Liver (tissue), 9 donors: ENCODE measurements around the gene RFTN2. TPM values are rescaled to one million over a fixed set of nuclear protein-coding genes. Genes with fewer than 3 reads are reported as not detected.

Experiments used
- DNase-seq: peaks from one replicate; pipeline ENCODE4 v3.0.0-alpha.2; 2017; ENCODE audit warnings: low spot score
- H3K27ac ChIP-seq, 2 donors: one replicate each; pipeline ENCODE4 v1.7.0; 2013; ENCODE audit warnings: inconsistent platforms in 2 of 2, low read length in 2 of 2, control low read depth in 1 of 2, low read depth in 1 of 2, mild to moderate bottlenecking in 1 of 2
- H3K27me3 ChIP-seq, 4 donors: one replicate each; pipeline versions ENCODE4 v1.6.1 to v1.7.0; 2013; ENCODE audit warnings: low read length in 3 of 4, inconsistent platforms in 1 of 4, mild to moderate bottlenecking in 1 of 4, moderate library complexity in 1 of 4; ENCODE audit not compliant: control insufficient read depth in 4 of 4, insufficient read depth in 4 of 4
- H3K36me3 ChIP-seq, 4 donors: one replicate each; pipeline versions ENCODE4 v1.6.1 to v1.7.0; 2013; ENCODE audit warnings: low read length in 3 of 4, mild to moderate bottlenecking in 3 of 4, low read depth in 1 of 4, moderate library complexity in 1 of 4; ENCODE audit not compliant: control insufficient read depth in 4 of 4, insufficient read depth in 3 of 4
- H3K4me1 ChIP-seq, 4 donors: one replicate each; pipeline versions ENCODE4 v1.6.1 to v1.7.0; 2013; ENCODE audit warnings: low read length in 3 of 4, mild to moderate bottlenecking in 3 of 4, moderate library complexity in 1 of 4; ENCODE audit not compliant: control insufficient read depth in 4 of 4, insufficient read depth in 4 of 4
- H3K4me3 ChIP-seq, 3 donors: one replicate each; pipeline versions ENCODE4 v1.6.1 to v1.7.0; 2013; ENCODE audit warnings: low read length in 3 of 3, control low read depth in 1 of 3, low read depth in 1 of 3, mild to moderate bottlenecking in 1 of 3
- H3K9ac ChIP-seq, 2 donors: one replicate each; pipeline ENCODE4 v1.7.0; 2013; ENCODE audit warnings: low read length in 2 of 2, mild to moderate bottlenecking in 2 of 2, moderate library complexity in 2 of 2, control low read depth in 1 of 2, low read depth in 1 of 2
- H3K9me3 ChIP-seq, 4 donors: one replicate each; pipeline versions ENCODE4 v1.6.1 to v1.7.0; 2013; ENCODE audit warnings: low read length in 3 of 4; ENCODE audit not compliant: control insufficient read depth in 4 of 4
- EGR1 ChIP-seq, 2 donors: IDR thresholded peaks; 2 replicates each; pipeline ENCODE4 v1.6.1; 2016 to 2018; ENCODE audit warnings: antibody characterized with exemption in 2 of 2, low read depth in 2 of 2
- FOXA2 ChIP-seq: IDR thresholded peaks from 2 replicates; pipeline ENCODE4 v1.6.1; 2016; ENCODE audit warnings: antibody characterized with exemption
- GABPA ChIP-seq, 2 donors: IDR thresholded peaks in 1 of 2; conservative IDR thresholded peaks in 1 of 2; 2 replicates each; pipeline ENCODE4 v1.6.1; 2016; ENCODE audit warnings: antibody characterized with exemption in 2 of 2, mild to moderate bottlenecking in 1 of 2, moderate library complexity in 1 of 2
- HNF4G ChIP-seq: IDR thresholded peaks from 2 replicates; pipeline ENCODE4 v1.6.1; 2016; ENCODE audit warnings: antibody characterized with exemption
- JUND ChIP-seq, 2 donors: IDR thresholded peaks; 2 replicates each; pipeline ENCODE4 v1.6.1; 2016; ENCODE audit warnings: antibody characterized with exemption in 2 of 2
- NR2F2 ChIP-seq: IDR thresholded peaks from 2 replicates; pipeline ENCODE4 v1.6.1; 2016; ENCODE audit warnings: antibody characterized with exemption
- RAD21 ChIP-seq, 2 donors: IDR thresholded peaks; 2 replicates each; pipeline ENCODE4 v1.6.1; 2016; ENCODE audit warnings: antibody characterized with exemption in 2 of 2, mild to moderate bottlenecking in 2 of 2
- RXRA ChIP-seq, 2 donors: IDR thresholded peaks; 2 replicates each; pipeline ENCODE4 v1.6.1; 2017 to 2018; ENCODE audit warnings: antibody characterized with exemption in 2 of 2, mild to moderate bottlenecking in 1 of 2
- SP1 ChIP-seq: IDR thresholded peaks from 2 replicates; pipeline ENCODE4 v1.6.1; 2018; ENCODE audit warnings: antibody characterized with exemption, mild to moderate bottlenecking
- YY1 ChIP-seq: IDR thresholded peaks from 2 replicates; pipeline ENCODE4 v1.6.1; 2016; ENCODE audit warnings: antibody characterized with exemption, mild to moderate bottlenecking
- WGBS: extraction: QIAGEN DNeasy Blood & Tissue Kit; methylation state at CpG from one replicate; pipeline ENCODE4 v1.1.7; 2013; 5-methylcytosine and 5-hydroxymethylcytosine counted together
- polyA plus RNA-seq, 2 donors: library from polyadenylated mRNA; stranded (reverse) in 1 of 2; unstranded in 1 of 2; fragments of 200-250 nt in 1 of 2; fragments of >200 nt in 1 of 2; fragmentation: Nextera tagmentation in 1 of 2; extraction: Ambion mirVana in 1 of 2; gene quantifications; one replicate each; pipeline versions ENCODE4 v1.2.1 to v1.2.3, GENCODE V29; 2013 to 2015
- total RNA-seq, 2 donors: library from RNA; depleted of rRNA; stranded (reverse); fragments of >200 nt; gene quantifications; one replicate each; pipeline ENCODE4 v1.2.3, GENCODE V29; 2014
- TF ChIP-seq, protein P1 (sequence below): IDR thresholded peaks from 2 replicates; pipeline ENCODE4 v1.6.1; 2016; ENCODE audit warnings: antibody characterized with exemption
- TF ChIP-seq, protein P2 (sequence below): IDR thresholded peaks from 2 replicates; pipeline ENCODE4 v1.6.1; 2016; ENCODE audit warnings: antibody characterized with exemption
- TF ChIP-seq, protein P3 (sequence below): IDR thresholded peaks from 2 replicates; pipeline ENCODE4 v1.6.1; 2016; ENCODE audit warnings: antibody characterized with exemption, mild to moderate bottlenecking
- TF ChIP-seq, protein P4 (sequence below): IDR thresholded peaks from 2 replicates; pipeline ENCODE4 v1.6.1; 2016; ENCODE audit warnings: antibody characterized with exemption
- TF ChIP-seq, protein P5 (sequence below): fragments of 150-350 bp; IDR thresholded peaks from 2 replicates; pipeline ENCODE4 v1.5.1; 2017; ENCODE audit warnings: improper control_type of control experiment, low read depth, low read length; ENCODE audit not compliant: missing input control
- donor health status: healthy.
- donor health status: healthy.
- donor health status: healthy.
- donor health status: healthy.
- donor health status: healthy.

The RFTN2 gene
- total and polyA plus RNA-seq, 4 donors: 0.40 to 4.2 (median 1.2) TPM

DNA sequence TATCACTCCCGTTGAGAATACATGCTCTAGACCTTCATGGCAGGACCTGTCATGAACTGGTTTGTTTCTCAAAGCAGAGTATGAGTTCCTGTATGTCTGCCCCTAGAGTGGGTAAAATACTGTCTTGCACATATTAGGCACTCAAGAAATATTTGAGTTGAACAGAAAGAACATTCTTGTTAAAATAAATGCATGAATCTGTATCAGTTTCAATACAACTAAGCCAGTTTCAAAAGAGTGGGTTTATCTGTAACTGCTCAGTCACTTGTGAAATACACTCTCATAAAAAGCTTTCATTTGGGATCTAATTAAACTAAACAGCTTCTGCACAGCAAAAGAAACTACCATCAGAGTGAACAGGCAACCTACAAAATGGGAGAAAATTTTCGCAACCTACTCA lies 69.2 kb downstream of the RFTN2 start:
- no peak for DNase-seq
- Histone ChIP-seq H3K4me1 (no peaks in the 10 kb centered on the region), H3K36me3 (no peaks in the 10 kb centered on the region), H3K27me3 (no peaks in the 10 kb centered on the region), H3K9ac (no peak overlapping the region), H3K27ac (no peak overlapping the region), H3K4me3 (no peak overlapping the region), H3K9me3 (no peaks in the 10 kb centered on the region)
- TF ChIP-seq FOXA2 (no peak), HNF4G (no peak)
- TF ChIP-seq, protein P1, sequence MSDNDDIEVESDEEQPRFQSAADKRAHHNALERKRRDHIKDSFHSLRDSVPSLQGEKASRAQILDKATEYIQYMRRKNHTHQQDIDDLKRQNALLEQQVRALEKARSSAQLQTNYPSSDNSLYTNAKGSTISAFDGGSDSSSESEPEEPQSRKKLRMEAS: no peak
- TF ChIP-seq, protein P2, sequence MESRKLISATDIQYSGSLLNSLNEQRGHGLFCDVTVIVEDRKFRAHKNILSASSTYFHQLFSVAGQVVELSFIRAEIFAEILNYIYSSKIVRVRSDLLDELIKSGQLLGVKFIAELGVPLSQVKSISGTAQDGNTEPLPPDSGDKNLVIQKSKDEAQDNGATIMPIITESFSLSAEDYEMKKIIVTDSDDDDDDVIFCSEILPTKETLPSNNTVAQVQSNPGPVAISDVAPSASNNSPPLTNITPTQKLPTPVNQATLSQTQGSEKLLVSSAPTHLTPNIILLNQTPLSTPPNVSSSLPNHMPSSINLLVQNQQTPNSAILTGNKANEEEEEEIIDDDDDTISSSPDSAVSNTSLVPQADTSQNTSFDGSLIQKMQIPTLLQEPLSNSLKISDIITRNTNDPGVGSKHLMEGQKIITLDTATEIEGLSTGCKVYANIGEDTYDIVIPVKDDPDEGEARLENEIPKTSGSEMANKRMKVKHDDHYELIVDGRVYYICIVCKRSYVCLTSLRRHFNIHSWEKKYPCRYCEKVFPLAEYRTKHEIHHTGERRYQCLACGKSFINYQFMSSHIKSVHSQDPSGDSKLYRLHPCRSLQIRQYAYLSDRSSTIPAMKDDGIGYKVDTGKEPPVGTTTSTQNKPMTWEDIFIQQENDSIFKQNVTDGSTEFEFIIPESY: no peak
- WGBS: 93% methylated on average over 2 of the region's 2 CpGs

DNA sequence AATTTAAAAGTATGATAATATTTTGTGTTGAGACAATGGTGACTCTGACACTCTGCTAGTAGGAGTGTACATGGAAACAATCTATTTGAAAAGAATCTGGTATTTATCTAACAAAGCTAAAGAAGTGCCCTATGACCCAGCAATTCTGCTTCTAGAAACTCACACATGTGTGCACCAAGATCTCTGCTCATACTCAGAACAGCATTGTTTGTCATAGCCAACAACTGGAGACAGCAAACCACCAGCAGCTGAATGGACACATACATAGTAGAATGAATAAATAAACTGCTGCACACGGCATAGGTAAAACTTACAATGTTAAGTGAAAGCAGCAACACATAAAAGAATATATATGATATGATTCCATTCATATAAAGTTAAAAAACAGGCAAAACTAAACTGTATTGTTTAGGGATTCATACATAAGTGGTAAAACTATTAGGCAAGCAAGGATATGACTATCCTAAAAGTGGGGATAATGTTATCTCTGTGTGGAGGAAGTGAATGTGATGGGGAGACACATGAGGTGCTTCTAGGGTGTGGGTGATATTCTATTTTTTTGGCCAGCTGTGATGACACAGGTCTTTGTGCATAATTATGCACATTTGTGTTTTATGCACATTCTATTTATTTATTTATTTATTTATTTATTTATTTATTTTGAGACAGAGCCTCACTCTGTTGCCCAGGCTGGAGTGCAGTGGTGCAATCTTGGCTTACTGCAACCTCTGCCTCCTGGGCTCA lies 71.1 kb downstream of the RFTN2 start:
- H3K4me3 ChIP-seq: no peak overlapping the region
- H3K9ac ChIP-seq: no peak overlapping the region
- no peaks in the 10 kb centered on the region for H3K27me3 ChIP-seq
- WGBS: 56% methylated on average over 1 of the region's 1 CpG
- no peak overlapping the region for H3K27ac ChIP-seq
- no peaks in the 10 kb centered on the region for H3K4me1 ChIP-seq
- no peaks in the 10 kb centered on the region for H3K9me3 ChIP-seq
- TF ChIP-seq, protein P3, sequence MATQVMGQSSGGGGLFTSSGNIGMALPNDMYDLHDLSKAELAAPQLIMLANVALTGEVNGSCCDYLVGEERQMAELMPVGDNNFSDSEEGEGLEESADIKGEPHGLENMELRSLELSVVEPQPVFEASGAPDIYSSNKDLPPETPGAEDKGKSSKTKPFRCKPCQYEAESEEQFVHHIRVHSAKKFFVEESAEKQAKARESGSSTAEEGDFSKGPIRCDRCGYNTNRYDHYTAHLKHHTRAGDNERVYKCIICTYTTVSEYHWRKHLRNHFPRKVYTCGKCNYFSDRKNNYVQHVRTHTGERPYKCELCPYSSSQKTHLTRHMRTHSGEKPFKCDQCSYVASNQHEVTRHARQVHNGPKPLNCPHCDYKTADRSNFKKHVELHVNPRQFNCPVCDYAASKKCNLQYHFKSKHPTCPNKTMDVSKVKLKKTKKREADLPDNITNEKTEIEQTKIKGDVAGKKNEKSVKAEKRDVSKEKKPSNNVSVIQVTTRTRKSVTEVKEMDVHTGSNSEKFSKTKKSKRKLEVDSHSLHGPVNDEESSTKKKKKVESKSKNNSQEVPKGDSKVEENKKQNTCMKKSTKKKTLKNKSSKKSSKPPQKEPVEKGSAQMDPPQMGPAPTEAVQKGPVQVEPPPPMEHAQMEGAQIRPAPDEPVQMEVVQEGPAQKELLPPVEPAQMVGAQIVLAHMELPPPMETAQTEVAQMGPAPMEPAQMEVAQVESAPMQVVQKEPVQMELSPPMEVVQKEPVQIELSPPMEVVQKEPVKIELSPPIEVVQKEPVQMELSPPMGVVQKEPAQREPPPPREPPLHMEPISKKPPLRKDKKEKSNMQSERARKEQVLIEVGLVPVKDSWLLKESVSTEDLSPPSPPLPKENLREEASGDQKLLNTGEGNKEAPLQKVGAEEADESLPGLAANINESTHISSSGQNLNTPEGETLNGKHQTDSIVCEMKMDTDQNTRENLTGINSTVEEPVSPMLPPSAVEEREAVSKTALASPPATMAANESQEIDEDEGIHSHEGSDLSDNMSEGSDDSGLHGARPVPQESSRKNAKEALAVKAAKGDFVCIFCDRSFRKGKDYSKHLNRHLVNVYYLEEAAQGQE: no peak
- no peak for TF ChIP-seq JUND (IDR thresholded peaks at IDR 0.05)
- TF ChIP-seq, protein P4, sequence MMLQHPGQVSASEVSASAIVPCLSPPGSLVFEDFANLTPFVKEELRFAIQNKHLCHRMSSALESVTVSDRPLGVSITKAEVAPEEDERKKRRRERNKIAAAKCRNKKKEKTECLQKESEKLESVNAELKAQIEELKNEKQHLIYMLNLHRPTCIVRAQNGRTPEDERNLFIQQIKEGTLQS: no peak
- TF ChIP-seq YY1: no peak
- TF ChIP-seq SP1: no peak
- TF ChIP-seq RAD21 (IDR thresholded peaks at IDR 0.05): no peak
- TF ChIP-seq, protein P5, sequence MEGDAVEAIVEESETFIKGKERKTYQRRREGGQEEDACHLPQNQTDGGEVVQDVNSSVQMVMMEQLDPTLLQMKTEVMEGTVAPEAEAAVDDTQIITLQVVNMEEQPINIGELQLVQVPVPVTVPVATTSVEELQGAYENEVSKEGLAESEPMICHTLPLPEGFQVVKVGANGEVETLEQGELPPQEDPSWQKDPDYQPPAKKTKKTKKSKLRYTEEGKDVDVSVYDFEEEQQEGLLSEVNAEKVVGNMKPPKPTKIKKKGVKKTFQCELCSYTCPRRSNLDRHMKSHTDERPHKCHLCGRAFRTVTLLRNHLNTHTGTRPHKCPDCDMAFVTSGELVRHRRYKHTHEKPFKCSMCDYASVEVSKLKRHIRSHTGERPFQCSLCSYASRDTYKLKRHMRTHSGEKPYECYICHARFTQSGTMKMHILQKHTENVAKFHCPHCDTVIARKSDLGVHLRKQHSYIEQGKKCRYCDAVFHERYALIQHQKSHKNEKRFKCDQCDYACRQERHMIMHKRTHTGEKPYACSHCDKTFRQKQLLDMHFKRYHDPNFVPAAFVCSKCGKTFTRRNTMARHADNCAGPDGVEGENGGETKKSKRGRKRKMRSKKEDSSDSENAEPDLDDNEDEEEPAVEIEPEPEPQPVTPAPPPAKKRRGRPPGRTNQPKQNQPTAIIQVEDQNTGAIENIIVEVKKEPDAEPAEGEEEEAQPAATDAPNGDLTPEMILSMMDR: no peak
- no peak for TF ChIP-seq RXRA (IDR thresholded peaks at IDR 0.05)
- TF ChIP-seq EGR1 (IDR thresholded peaks at IDR 0.05; ENCODE audit: low read depth in 2 of 2): no peak
- no peak for TF ChIP-seq HNF4G
- no peak for TF ChIP-seq NR2F2
- TF ChIP-seq GABPA (IDR thresholded peaks at IDR 0.05 in 1 of 2, conservative IDR thresholded peaks at IDR 0.05 in 1 of 2): no peak
- H3K36me3 ChIP-seq: no peaks in the 10 kb centered on the region
- no peak for DNase-seq
